GF-D8 (cell line): ENCODE data around the gene JAZF1.

ENCODE experiments used
- DNase-seq: peaks from one replicate; lab custom pipeline; 2025; lab: John Stamatoyannopoulos, UW

Gene JAZF1

GRCh38 chr7:28136420-28136819, 44.2 kb downstream of the JAZF1 start:
- DNase-seq: no peak

- peak; percentile 92 for DNase-seq
These were observed 44.8 kb downstream of the JAZF1 start for GRCh38 chr7:28135760-28136159.

DNA sequence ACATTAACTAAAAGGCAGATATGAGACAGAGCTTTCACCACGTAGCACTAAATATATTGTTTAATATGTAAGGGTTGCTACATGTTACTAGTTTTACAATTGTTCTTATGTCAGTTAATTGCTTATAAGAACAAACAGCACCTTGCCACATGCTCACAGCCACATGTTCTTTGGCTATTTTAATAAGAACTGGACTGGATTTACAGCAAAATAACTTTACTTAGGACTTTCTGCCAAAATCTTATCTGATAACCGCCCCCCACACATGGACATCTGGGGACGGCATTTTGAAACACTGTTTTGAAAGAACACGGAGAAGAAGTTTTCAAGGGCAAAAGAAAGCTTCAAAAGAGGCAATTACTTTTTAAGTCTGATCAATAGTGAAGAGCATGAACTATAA, 45.3 kb downstream of the JAZF1 start:
- DNase-seq: peak; percentile 93

GRCh38 chr7:28133872-28134271, 46.7 kb downstream of the JAZF1 start:
- DNase-seq: no peak

DNA sequence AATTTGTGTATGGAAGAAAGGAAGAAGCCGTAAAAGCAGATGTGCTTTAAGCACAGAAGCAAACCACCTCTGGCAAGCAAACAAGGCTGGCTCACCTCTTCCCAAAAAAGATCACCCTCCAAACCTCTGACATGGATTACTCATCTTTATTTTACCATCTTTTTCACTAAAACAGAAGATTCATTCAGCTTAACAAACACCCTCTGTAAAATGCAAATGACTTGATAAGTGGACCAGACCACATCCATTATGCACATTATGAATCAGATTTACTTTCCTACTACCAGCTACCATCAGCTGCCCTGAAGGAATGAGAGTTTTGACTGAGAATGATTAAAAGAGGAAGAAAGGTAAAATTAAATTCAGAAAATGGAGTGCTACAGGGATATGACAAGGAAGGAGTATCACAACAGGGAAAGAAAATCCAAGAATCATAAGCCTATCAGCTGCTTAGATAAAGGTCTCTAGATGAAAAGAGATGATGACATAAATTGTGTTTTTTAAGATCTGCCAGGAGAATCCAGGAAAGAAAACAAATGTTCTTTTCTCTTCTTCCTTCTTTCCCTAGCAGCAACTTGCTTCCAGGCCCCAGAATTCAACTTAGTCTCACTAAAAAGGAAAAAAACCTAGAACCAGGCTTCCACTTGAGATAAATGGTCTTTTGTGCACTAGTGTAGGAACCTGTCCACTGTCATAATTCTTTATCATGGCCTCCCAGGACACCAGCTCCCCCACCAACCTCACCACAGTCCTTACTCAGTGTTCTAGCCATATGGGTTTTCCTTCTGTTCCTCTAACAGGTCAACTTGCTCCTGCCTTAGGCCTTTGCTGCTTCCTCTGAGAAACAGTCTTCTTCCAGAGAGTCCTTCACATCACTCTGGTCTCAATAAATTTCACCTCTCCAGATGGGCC, 47.4 kb downstream of the JAZF1 start:
- peak; percentile 21 for DNase-seq

DNA sequence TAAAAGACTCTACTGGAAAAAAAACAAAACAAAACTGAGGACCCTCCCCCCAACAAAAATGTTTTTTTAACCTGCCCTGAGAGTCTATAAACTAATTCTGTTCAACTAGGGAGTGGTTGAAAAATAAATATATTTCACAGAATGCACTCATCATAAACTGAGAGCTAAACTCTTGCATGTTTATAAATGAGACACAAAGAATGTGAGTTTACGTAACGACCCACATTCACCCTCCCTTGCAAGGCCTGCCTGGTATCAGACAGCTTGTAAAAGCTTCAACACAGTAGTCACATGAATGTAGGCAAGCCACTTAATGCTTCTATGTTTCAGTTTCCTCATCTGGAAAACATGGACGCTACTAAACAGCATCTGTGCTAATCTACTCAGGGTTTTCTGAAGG, 50.3 kb downstream of the JAZF1 start:
- peak; percentile 65 for DNase-seq

DNA sequence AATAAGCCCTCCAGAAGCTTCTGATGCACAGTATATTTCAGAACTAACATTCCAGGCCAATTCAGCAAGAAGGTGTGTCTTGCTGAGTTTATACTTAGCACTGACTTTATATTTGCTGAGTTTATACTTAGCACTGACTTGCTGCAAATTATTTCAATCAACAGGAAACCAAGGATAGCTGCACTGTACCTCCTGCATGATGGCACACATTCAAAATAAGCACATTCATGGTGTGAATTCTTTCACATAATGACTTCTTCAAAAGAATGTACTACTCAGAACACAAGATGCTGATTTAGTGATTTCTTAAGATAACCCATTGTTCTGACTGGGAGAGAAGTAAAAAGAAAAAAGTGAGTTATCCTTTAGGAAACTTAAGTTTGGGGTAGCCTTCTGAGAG, 52.0 kb downstream of the JAZF1 start:
- DNase-seq: no peak

GRCh38 chr7:28126410-28127041, 54.1 kb downstream of the JAZF1 start:
- DNase-seq: peak; percentile 52

- DNase-seq: no peak
These were observed 54.9 kb downstream of the JAZF1 start for GRCh38 chr7:28125431-28126409.

- no peak for DNase-seq
These were observed 56.2 kb downstream of the JAZF1 start for GRCh38 chr7:28124413-28124812.

- no peak for DNase-seq
These were observed 56.8 kb downstream of the JAZF1 start for GRCh38 chr7:28123752-28124151.

DNA sequence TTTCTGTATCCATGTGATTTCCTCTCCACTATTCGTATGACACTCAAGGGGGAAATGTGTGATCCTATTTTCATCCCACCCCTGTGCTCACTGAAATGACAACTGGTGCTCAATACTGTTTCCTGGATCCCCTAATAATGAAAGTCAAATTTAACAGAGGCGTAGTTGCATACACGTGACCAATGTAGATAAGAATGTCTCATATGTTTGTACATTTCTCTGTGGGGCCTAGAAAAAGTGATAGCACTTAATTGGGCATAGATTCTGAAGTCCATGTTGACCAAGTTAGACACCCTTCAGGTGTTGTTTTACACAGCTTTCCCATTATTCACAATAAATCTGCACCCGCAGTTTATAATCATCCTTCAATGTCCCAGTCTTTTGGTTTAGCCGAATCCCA, 59.1 kb downstream of the JAZF1 start:
- no peak for DNase-seq

GRCh38 chr7:28116041-28116440, 64.6 kb downstream of the JAZF1 start:
- DNase-seq: no peak

- DNase-seq: no peak
These were observed 65.3 kb downstream of the JAZF1 start for GRCh38 chr7:28115261-28115660.

GRCh38 chr7:28114056-28114455, 66.5 kb downstream of the JAZF1 start:
- no peak for DNase-seq

DNA sequence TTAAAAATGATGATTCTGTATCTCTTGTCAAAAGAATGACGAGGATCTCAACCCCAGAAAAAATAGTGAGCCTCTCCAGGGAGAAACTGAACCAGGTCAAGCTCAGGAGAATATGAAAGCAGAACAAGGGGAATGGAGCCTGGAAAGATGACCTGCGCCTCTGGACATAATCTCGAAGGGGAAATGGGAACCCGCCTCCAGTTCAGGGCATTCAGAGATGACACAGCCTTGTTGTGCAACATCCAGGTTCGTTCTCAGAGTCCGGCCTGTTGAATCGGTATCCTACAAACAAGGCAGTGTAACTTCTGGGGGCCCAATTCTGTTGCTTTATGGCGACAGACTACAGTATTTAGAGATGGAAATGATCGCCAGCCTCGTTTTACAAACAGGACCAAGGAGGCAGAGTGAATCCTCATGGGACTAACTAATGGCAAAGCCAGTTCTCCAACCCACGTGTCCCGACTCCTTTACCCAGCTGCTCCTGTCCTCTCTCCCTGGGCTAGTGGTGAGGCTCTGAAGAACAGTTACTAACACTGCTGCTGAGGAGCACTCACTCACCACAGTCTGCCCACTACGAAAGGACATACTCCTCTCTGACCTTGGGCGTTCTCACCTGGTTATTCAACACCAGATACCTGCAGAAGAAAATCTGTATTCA, 67.6 kb downstream of the JAZF1 start:
- DNase-seq: peak; percentile 44

DNA sequence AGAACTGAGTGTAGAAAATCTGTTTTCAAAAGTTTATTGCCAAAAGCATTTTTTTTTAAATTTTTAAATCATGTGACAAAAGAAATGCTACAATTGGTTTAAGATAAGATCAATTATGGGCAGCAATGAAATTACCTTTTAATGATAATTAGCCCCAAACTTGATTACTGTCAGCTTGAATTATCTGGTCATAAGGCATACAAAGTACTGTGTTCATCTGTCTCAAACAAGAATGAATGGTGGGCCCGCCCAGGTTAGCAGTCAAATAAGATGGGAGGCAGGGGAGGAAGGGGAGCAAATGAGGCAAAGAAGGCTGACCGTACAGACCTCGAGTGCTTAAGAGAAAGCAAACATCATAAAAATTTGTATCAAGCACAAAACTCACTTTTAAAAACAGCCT, 68.1 kb downstream of the JAZF1 start:
- DNase-seq: no peak

GRCh38 chr7:28112012-28112411, 68.6 kb downstream of the JAZF1 start:
- no peak for DNase-seq

- no peak for DNase-seq
These were observed 70.1 kb downstream of the JAZF1 start for GRCh38 chr7:28110427-28111012.

- no peak for DNase-seq
These were observed 71.8 kb downstream of the JAZF1 start for GRCh38 chr7:28108747-28109146.

DNA sequence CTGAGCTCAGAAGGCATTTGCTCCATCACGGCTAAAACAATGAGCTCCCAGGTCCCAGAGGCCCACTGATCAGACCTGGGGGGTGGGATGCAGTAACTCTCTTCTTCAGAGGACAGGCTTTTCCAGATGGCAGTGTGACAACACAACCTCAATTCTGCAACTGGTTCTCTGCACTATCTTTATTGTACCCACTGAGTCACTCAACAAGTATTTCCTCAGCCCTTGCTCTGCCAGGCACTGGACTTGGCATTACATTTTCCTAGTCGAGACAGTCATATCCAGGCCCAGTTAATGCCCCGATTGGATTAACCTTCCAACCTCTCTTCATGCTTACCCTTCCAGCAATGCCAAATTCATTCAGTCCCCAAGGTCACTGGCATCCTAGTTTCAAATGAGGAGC, 72.6 kb downstream of the JAZF1 start:
- DNase-seq: no peak
